ENCODE results near the gene HOMER2. TPM values are rescaled to one million over a fixed set of nuclear protein-coding genes. Genes with fewer than 3 reads are reported as not detected.

HOMER2 gene
- total and polyA plus RNA-seq, 2 experiments from 2014 or later: 10.8 to 23.9 TPM

GRCh38 chr15:82873000-82873680 is 79.4 kb downstream of the HOMER2 start:
- H2AFZ ChIP-seq: no peak overlapping the region
- Mint-ChIP-seq H3K4me1 (peaks cover 4% of the 10 kb centered on the region; the same call in 2 of the 3 replicates), H3K27ac (no peak overlapping the region), H3K27me3 (ENCODE audit: insufficient read depth, low read depth, poor library complexity) (peaks cover 1% of the 10 kb centered on the region), H3K4me3 (no peak overlapping the region), H3K36me3 (ENCODE audit: low read depth) (no peaks in the 10 kb centered on the region; the same call in 2 of the 3 replicates), H3K9me3 (no peaks in the 10 kb centered on the region)
- H4K20me1 ChIP-seq (replicated peaks; ENCODE audit: insufficient read depth): no peaks in the 10 kb centered on the region
- H3K4me1 ChIP-seq (ENCODE audit: insufficient read depth): no peaks in the 10 kb centered on the region
- H3K27ac ChIP-seq (ENCODE audit: low read depth): no peak overlapping the region
- H3K4me3 ChIP-seq: no peak overlapping the region
- no peak for TF ChIP-seq STAT1 (IDR thresholded peaks at IDR 0.05; ENCODE audit: unreplicated experiment)
- TF ChIP-seq ZNF331 (CRISPR knock-in tag; IDR thresholded peaks at IDR 0.05; ENCODE audit: low read depth): no peak
- no peak for TF ChIP-seq CTCF (conservative IDR thresholded peaks at IDR 0.05; ENCODE audit: low read depth in 2 of 2)
- TF ChIP-seq CREB1 (CRISPR knock-in tag; IDR thresholded peaks at IDR 0.05; ENCODE audit: low read depth): no peak
- TF ChIP-seq ETS1 (IDR thresholded peaks at IDR 0.05): no peak
- TF ChIP-seq POLR2AphosphoS5 (IDR thresholded peaks at IDR 0.05; ENCODE audit: low read depth): no peak
- TF ChIP-seq EZH2phosphoT487 (IDR thresholded peaks at IDR 0.05; ENCODE audit: unreplicated experiment): no peak
- no peak for TF ChIP-seq JUNB (IDR thresholded peaks at IDR 0.05; ENCODE audit: unreplicated experiment)
- TF ChIP-seq ZNF114 (CRISPR knock-in tag; IDR thresholded peaks at IDR 0.05): no peak
- H3F3A ChIP-seq (replicated peaks; ENCODE audit: low read depth): no peaks in the 10 kb centered on the region
- ATAC-seq (no peak), DNase-seq (ENCODE audit: low spot score) (no peak)
- no peak overlapping the region for H3K4me2 ChIP-seq
- no peaks in the 10 kb centered on the region for H3K9me2 ChIP-seq (ENCODE audit: insufficient read depth)
- H3K27me3 ChIP-seq (ENCODE audit: insufficient read depth): no peaks in the 10 kb centered on the region
- no peaks in the 10 kb centered on the region for H3K36me3 ChIP-seq (ENCODE audit: insufficient read depth)
- no peaks in the 10 kb centered on the region for H3K79me2 ChIP-seq (replicated peaks; ENCODE audit: insufficient read depth)

- no peak overlapping the region for H3K4me3 ChIP-seq
- no peaks in the 10 kb centered on the region for H3K9me3 Mint-ChIP-seq
- H3K4me2 ChIP-seq: no peak overlapping the region
- peaks cover 1% of the 10 kb centered on the region for H3K27me3 Mint-ChIP-seq (ENCODE audit: insufficient read depth, low read depth, poor library complexity)
- H4K20me1 ChIP-seq (replicated peaks; ENCODE audit: insufficient read depth): no peaks in the 10 kb centered on the region
- H3K4me1 ChIP-seq (ENCODE audit: insufficient read depth): peaks cover 7% of the 10 kb centered on the region
- H3K79me2 ChIP-seq (replicated peaks; ENCODE audit: insufficient read depth): no peaks in the 10 kb centered on the region
- H3K36me3 ChIP-seq (ENCODE audit: insufficient read depth): no peaks in the 10 kb centered on the region
- DNase-seq (ENCODE audit: low spot score) (no peak), ATAC-seq (no peak)
- no peak overlapping the region for H3K27ac ChIP-seq (ENCODE audit: low read depth)
- H3K4me3 Mint-ChIP-seq: no peak overlapping the region
- H3F3A ChIP-seq (replicated peaks; ENCODE audit: low read depth): no peaks in the 10 kb centered on the region
- no peak overlapping the region for H3K27ac Mint-ChIP-seq
- no peak overlapping the region for H2AFZ ChIP-seq
- no peaks in the 10 kb centered on the region for H3K9me2 ChIP-seq (ENCODE audit: insufficient read depth)
- H3K4me1 Mint-ChIP-seq: peaks cover 11% of the 10 kb centered on the region; the same call in 2 of the 3 replicates
- H3K36me3 Mint-ChIP-seq (ENCODE audit: low read depth): no peaks in the 10 kb centered on the region; the same call in 2 of the 3 replicates
- H3K27me3 ChIP-seq (ENCODE audit: insufficient read depth): no peaks in the 10 kb centered on the region
- TF ChIP-seq STAT1 (IDR thresholded peaks at IDR 0.05; ENCODE audit: unreplicated experiment): no peak
- TF ChIP-seq ZNF462 (CRISPR knock-in tag; IDR thresholded peaks at IDR 0.05): no peak
- no peak for TF ChIP-seq EZH2 (IDR thresholded peaks at IDR 0.05; ENCODE audit: low read depth, unreplicated experiment)
Observed at GRCh38 chr15:82871832-82872484, 80.6 kb downstream of the HOMER2 start.

Measured in GM23338 (cell line).